GM19023 (cell line): ENCODE results near the gene EYA3.

ENCODE experiments used
- ATAC-seq: cut with Tn5 transposase; IDR thresholded peaks from one replicate; pipeline ENCODE4 v1.9.1; 2021; ENCODE audit warnings: mild to moderate bottlenecking, moderate library complexity; ENCODE audit not compliant: unreplicated experiment

The EYA3 gene

GRCh38 chr1:27941671-27942540 lies 146.5 kb downstream of the EYA3 start:
- no peak for ATAC-seq

DNA sequence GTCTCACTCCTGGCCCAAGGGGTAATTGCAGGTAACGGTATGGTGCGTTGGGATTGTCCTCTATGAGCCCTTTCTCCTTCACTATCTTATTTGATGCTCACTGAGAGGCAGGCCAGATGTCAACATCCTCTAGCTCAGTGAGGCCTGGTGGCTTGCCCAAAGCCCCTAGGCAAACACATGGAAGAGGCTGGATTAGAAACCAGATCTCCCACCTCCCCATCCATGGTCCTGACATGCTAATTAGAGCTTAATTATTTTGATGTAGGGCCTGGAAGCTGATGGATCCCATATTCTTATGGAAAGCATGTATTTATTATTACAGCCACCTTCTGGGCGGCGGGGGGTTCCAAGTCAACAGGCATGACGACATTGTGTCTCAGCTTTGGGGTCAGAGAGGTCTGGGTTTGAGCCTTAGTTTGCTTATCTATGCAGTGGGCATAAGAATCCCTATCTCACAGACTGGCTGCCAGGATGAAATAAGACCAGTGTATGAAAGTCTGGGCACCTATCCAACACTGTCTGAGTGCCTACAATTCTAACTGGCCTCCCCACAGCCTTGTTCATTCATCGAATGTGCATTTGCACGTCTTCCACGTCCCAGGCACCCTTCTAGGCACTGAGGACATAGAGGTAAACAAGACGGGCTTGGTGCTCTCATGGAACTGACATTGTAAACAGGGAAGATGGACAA lies 147.4 kb downstream of the EYA3 start:
- no peak for ATAC-seq

- ATAC-seq, result no peak
These were observed 148.1 kb downstream of the EYA3 start for GRCh38 chr1:27940297-27940696.

DNA sequence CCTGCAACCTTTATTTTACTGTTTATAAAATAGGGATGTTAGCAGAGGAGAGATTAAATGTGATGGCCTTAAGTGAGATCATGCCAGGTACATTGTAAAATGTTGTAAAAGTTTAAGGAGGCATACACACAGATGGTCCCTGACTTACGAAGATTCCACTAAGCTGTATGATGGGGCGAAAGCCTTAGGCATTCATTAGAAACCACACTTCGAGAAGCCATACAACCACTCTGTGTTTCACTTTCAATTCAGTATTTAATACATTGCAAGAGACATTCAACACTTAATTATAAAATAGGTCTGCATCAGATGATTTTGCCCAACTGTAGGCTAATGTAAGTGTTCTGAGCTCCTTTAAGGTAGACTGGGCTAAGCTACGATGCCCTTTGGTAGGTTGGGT lies 149.9 kb downstream of the EYA3 start:
- no peak for ATAC-seq

DNA sequence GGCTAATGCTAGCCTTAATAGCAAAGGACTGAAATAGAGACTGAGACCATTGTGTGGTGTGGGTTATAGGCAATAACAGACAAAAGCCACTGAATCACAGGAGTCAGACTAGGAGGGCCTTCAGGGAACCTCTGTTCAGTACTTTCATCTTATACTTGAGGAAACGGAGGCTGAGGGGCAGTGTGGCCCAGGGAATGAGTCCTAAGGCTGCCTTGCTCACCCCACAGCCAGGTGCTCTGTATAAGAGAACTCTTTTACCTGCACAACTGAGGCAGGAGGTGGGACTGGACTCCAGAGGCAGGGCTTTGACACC lies 150.9 kb downstream of the EYA3 start:
- ATAC-seq, result no peak

DNA sequence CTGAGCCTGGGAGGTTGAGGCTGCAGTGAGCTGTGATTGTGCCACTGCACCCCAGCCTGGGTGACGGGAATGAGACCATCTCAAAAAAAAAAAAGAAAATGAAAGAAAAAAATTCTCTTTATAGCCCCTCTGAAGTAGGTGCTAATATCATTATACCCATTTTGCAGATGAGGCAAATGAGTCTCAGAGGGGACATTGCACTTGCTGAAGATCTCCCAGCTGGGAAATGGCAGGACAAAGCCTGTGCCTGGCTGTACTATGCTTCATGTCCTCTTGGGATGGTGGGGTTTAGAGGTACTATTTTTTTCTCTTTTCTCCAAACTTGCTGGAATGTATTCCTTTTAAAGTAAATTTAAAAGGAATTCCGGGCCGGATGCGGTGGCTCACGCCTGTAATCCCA lies 152.0 kb downstream of the EYA3 start:
- no peak for ATAC-seq

- ATAC-seq, result no peak
These were observed 152.7 kb downstream of the EYA3 start for GRCh38 chr1:27935721-27936120.

DNA sequence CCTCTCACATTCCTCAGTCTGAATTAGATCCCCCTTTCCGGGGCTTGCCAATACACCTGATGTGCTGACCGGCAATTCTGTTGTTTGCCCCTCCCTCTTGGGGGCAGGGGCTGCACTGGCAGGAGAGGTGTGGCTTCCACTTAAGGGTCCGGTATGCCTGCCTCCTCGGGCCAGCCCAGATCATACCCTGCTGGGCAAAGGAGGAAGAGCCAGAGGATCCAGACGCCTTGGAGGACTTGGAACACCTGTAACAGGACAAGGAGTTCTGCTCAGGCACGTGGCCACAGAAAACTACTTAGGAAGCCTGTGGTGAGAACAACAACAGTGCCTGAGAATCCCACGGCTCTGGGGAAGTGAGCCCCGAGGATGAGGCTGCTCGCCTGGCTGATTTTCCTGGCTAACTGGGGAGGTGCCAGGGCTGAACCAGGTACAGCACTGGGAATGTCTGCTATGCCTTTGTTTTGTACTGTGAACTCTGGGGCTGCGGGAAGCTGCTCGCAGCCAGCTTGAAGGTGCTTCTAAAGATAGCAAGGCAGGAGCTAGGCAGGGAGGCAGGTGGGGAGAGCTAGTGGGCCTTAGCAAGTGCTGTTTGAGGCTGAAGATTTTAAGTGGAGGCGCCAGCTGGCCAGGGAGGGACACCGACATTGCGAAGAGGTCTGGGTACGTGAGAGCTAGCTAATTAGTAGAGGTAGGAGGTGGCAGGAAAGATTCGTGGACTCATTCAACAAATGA lies 153.4 kb downstream of the EYA3 start, which contains the start of gene SMPDL3B:
Gene SMPDL3B (plus strand): TSS at position 183 of the 732 bp plus-strand sequence. CDS start 184 bp downstream, at position 367.
- ATAC-seq, result no peak

- ATAC-seq, result no peak
These were observed 156.7 kb downstream of the EYA3 start for GRCh38 chr1:27931759-27932158.

DNA sequence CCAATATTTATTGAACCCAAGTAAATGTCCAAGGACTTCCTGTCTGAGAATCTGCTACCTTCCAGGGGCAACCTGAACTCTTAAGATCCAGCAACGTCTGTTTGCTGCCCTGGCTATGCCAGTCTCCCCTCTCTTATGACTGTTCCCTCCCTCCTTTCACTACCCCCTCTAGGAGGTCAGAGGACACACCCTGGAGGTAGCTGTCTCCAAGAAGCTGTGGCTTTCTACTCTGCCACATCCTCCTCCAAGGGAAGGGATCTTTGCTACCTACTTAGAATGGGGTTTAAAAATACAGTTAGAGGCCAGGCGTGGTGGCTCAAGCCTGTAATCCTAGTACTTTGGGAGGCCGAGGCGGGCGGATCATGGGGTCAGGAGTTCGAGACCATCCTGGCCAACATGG lies 157.2 kb downstream of the EYA3 start:
- ATAC-seq, result no peak

DNA sequence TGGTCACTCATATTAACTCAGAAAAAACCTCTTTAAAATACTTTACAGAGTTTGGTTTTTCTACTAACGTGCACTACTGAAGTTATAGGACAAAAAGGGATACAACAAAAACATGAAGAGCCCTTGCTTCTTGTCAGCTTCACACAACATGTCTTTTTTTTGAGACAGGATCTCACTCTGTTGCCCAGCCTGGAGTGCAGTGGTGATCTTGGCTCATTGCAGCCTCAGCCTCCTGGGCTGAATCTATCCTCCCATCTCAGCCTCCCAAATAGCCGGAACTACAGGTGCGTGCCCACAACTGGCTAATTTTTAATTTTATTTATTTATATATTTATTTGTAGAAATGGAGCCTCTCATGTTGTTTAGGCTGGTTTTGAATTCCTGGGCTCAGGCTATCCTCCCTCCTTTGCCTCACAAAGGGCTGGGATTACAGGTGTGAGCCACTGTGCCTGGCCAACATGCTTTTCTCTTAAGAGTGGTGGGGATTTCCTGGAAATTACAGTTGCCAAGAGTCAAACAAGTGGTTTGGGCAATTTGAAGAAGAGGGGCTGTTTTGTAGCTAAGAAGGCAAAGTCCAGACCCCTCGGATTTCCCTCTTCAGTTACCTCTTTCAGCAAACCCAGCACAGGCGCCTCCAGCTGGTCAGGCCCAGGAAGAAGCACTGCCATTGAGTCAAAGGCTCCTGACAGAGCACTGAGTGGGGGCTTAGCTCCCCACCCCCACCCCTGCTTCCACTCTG lies 160.0 kb downstream of the EYA3 start:
- no peak for ATAC-seq

DNA sequence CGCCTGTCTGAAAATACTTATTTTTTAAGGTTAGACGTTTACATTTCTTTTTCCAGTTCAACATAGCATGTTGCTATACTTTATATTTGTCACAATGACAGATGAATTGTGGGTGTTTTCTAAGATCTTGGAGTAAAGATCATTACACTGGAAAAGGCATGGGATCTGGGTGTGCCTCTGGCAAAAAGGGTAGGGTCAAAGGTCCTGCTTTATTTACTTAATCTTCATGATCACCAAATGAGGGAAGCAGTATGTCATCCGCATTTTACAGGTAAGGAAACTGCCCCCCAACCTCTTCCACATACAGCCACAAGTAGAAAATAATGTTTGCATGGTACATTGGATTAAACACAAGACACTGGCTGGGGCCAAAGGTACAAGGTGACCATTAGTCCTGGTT lies 166.1 kb downstream of the EYA3 start:
- ATAC-seq, result no peak
